WTC11 (cell line): ENCODE data around the gene AFF2. TPM values are rescaled to one million over a fixed set of nuclear protein-coding genes. Genes with fewer than 3 reads are reported as not detected.

Experiments used
- ATAC-seq: fragments of 200-7000 bp; cut with Tn5 transposase; 2 replicates; pipeline ENCODE4 v1.10.0; 2021; ENCODE audit warnings: mild to moderate bottlenecking, moderate library complexity
- CTCF ChIA-PET: fragments of 300-600 bp; sonication (Branson Sonifier 250); formaldehyde crosslinking; loops from one replicate; lab custom pipeline; 2021; ENCODE audit warnings: antibody characterized with exemption; lab: Charles Lee
- POLR2A ChIA-PET: fragments of 350-600 bp; sonication (Branson Sonifier 250); formaldehyde crosslinking; loops from one replicate; lab custom pipeline; 2021; ENCODE audit warnings: antibody characterized with exemption; lab: Charles Lee
- DNase-seq: peaks from one replicate; pipeline ENCODE4 v3.0.0; 2021; ENCODE audit warnings: low spot score
- H3K27ac Mint-ChIP-seq: 2 replicates; pipeline ENCODE4 v1.8.0; 2021; ENCODE audit warnings: mixed read lengths
- H3K27me3 Mint-ChIP-seq: 2 replicates; pipeline ENCODE4 v1.8.0; 2021; ENCODE audit warnings: low read depth, mild to moderate bottlenecking, moderate library complexity, mixed read lengths
- H3K36me3 Mint-ChIP-seq: 2 replicates; pipeline ENCODE4 v1.8.0; 2021; ENCODE audit warnings: mixed read lengths
- H3K4me1 Mint-ChIP-seq: 2 replicates; pipeline ENCODE4 v1.8.0; 2022; ENCODE audit warnings: mixed read lengths
- H3K4me3 Mint-ChIP-seq: 2 replicates; pipeline ENCODE4 v1.8.0; 2021; ENCODE audit warnings: mild to moderate bottlenecking, moderate library complexity, mixed read lengths
- H3K9me3 Mint-ChIP-seq: 2 replicates; pipeline ENCODE4 v1.8.0; 2021; ENCODE audit warnings: mixed read lengths
- ATF1 ChIP-seq: sonication (generic); formaldehyde crosslinking; IDR thresholded peaks from 2 replicates; pipeline ENCODE4 v1.8.1; 2023; ENCODE audit warnings: mild to moderate bottlenecking, moderate library complexity, missing genetic modification reagents
- ATF3 ChIP-seq: sonication (generic); formaldehyde crosslinking; conservative IDR thresholded peaks from 2 replicates; pipeline ENCODE4 v1.8.1; 2022; ENCODE audit warnings: mild to moderate bottlenecking, missing genetic modification reagents
- ATF6 ChIP-seq: sonication (generic); formaldehyde crosslinking; IDR thresholded peaks from 2 replicates; pipeline ENCODE4 v1.8.1; 2023; ENCODE audit warnings: mild to moderate bottlenecking, missing genetic modification reagents
- CREM ChIP-seq: sonication (generic); formaldehyde crosslinking; IDR thresholded peaks from 2 replicates; pipeline ENCODE4 v1.8.1; 2022; ENCODE audit warnings: mild to moderate bottlenecking, missing genetic modification reagents, moderate library complexity
- ELF4 ChIP-seq: sonication (generic); formaldehyde crosslinking; IDR thresholded peaks from 2 replicates; pipeline ENCODE4 v1.8.1; 2022; ENCODE audit warnings: low read depth, mild to moderate bottlenecking, moderate library complexity, missing genetic modification reagents
- FOXK1 ChIP-seq: sonication (generic); formaldehyde crosslinking; IDR thresholded peaks from 2 replicates; pipeline ENCODE4 v1.8.0; 2022; ENCODE audit warnings: mild to moderate bottlenecking, moderate library complexity, missing genetic modification reagents
- GABPB1 ChIP-seq: sonication (generic); formaldehyde crosslinking; IDR thresholded peaks from 2 replicates; pipeline ENCODE4 v1.8.1; 2023; ENCODE audit warnings: mild to moderate bottlenecking, missing genetic modification reagents
- IRF1 ChIP-seq: sonication (generic); formaldehyde crosslinking; IDR thresholded peaks from 2 replicates; pipeline ENCODE4 v1.8.0; 2023; ENCODE audit warnings: missing genetic modification reagents
- KAT7 ChIP-seq: sonication (generic); formaldehyde crosslinking; IDR thresholded peaks from 2 replicates; pipeline ENCODE4 v1.8.1; 2023; ENCODE audit warnings: missing genetic modification reagents, mild to moderate bottlenecking, borderline replicate concordance
- MLX ChIP-seq: sonication (generic); formaldehyde crosslinking; IDR thresholded peaks from 2 replicates; pipeline ENCODE4 v1.8.1; 2023; ENCODE audit warnings: mild to moderate bottlenecking, missing genetic modification reagents, moderate library complexity
- MYBL2 ChIP-seq: sonication (generic); formaldehyde crosslinking; IDR thresholded peaks from 2 replicates; pipeline ENCODE4 v1.8.1; 2023; ENCODE audit warnings: mild to moderate bottlenecking, moderate library complexity, missing genetic modification reagents
- RELA ChIP-seq: sonication (generic); formaldehyde crosslinking; IDR thresholded peaks from 2 replicates; pipeline ENCODE4 v1.8.1; 2022; ENCODE audit warnings: missing genetic modification reagents, mild to moderate bottlenecking, borderline replicate concordance
- SMAD4 ChIP-seq: sonication (generic); formaldehyde crosslinking; IDR thresholded peaks from 2 replicates; pipeline ENCODE4 v1.8.0; 2022; ENCODE audit warnings: mild to moderate bottlenecking, missing genetic modification reagents
- SOX15 ChIP-seq: fragments of 250-450 bp; sonication (Bioruptor Pico); IDR thresholded peaks from 2 replicates; pipeline ENCODE4 v1.9.0; 2021; ENCODE audit warnings: mild to moderate bottlenecking
- ZBTB43 ChIP-seq: sonication (generic); formaldehyde crosslinking; IDR thresholded peaks from 2 replicates; pipeline ENCODE4 v1.8.1; 2023; ENCODE audit warnings: mild to moderate bottlenecking, missing genetic modification reagents
- ZNF219 ChIP-seq: sonication (generic); formaldehyde crosslinking; IDR thresholded peaks from 2 replicates; pipeline ENCODE4 v1.8.0; 2023; ENCODE audit warnings: missing genetic modification reagents, mild to moderate bottlenecking, borderline replicate concordance
- ZNF416 ChIP-seq: fragments of 250-450 bp; sonication (Bioruptor Pico); IDR thresholded peaks from 2 replicates; pipeline ENCODE4 v1.9.0; 2021; ENCODE audit warnings: mild to moderate bottlenecking, inconsistent platforms
- ZSCAN18 ChIP-seq: fragments of 250-450 bp; sonication (Bioruptor Pico); IDR thresholded peaks from 2 replicates; pipeline ENCODE4 v2.1.2; 2022; ENCODE audit warnings: mild to moderate bottlenecking, moderate library complexity
- total RNA-seq: library from RNA; stranded (reverse); gene quantifications from 3 replicates; pipeline ENCODE4 v1.2.3, GENCODE V29; 2021
- TF ChIP-seq, protein P1 (sequence below): sonication (generic); formaldehyde crosslinking; IDR thresholded peaks from 2 replicates; pipeline ENCODE4 v1.8.1; 2022; ENCODE audit warnings: mild to moderate bottlenecking, missing genetic modification reagents, moderate library complexity, borderline replicate concordance
- TF ChIP-seq, protein P2 (sequence below): fragments of 250-450 bp; sonication (Bioruptor Pico); IDR thresholded peaks from 2 replicates; pipeline ENCODE4 v1.9.0; 2021; ENCODE audit warnings: mild to moderate bottlenecking
- TF ChIP-seq, protein P3 (sequence below): sonication (generic); formaldehyde crosslinking; IDR thresholded peaks from 2 replicates; pipeline ENCODE4 v1.8.1; 2022; ENCODE audit warnings: low read depth, missing genetic modification reagents, borderline replicate concordance
- TF ChIP-seq, protein P4 (sequence below): sonication (generic); formaldehyde crosslinking; conservative IDR thresholded peaks from 2 replicates; pipeline ENCODE4 v1.8.1; 2023; ENCODE audit warnings: mild to moderate bottlenecking, low read depth, missing genetic modification reagents, moderate library complexity

The AFF2 gene
- total RNA-seq, 1 experiment from 2014 or later = 7.6 TPM

GRCh38 chrX:149021159-149021558 is 520.7 kb downstream of the AFF2 start:
- Mint-ChIP-seq H3K4me3 (no peak overlapping the region), H3K9me3 (peaks cover 24% of the 10 kb centered on the region), H3K4me1 (no peaks in the 10 kb centered on the region), H3K27ac (no peak overlapping the region), H3K27me3 (no peaks in the 10 kb centered on the region; the same call in 1 of the 2 replicates), H3K36me3 (peaks cover 8% of the 10 kb centered on the region; the same call in 1 of the 2 replicates)
- DNase-seq (no peak), ATAC-seq (no peak)
- no peak for TF ChIP-seq MYBL2 (CRISPR knock-in tag)
- no peak for TF ChIP-seq ZNF219
- TF ChIP-seq MLX (CRISPR knock-in tag) = no peak
- TF ChIP-seq, protein P1, sequence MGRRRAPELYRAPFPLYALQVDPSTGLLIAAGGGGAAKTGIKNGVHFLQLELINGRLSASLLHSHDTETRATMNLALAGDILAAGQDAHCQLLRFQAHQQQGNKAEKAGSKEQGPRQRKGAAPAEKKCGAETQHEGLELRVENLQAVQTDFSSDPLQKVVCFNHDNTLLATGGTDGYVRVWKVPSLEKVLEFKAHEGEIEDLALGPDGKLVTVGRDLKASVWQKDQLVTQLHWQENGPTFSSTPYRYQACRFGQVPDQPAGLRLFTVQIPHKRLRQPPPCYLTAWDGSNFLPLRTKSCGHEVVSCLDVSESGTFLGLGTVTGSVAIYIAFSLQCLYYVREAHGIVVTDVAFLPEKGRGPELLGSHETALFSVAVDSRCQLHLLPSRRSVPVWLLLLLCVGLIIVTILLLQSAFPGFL (CRISPR knock-in tag) = no peak
- TF ChIP-seq ATF1 (CRISPR knock-in tag) = no peak
- no peak for TF ChIP-seq FOXK1
- TF ChIP-seq GABPB1 (CRISPR knock-in tag) = no peak
- TF ChIP-seq RELA (CRISPR knock-in tag) = no peak
- TF ChIP-seq SOX15 (CRISPR knock-in tag) = no peak
- TF ChIP-seq ZBTB43 (CRISPR knock-in tag) = no peak
- TF ChIP-seq, protein P2, sequence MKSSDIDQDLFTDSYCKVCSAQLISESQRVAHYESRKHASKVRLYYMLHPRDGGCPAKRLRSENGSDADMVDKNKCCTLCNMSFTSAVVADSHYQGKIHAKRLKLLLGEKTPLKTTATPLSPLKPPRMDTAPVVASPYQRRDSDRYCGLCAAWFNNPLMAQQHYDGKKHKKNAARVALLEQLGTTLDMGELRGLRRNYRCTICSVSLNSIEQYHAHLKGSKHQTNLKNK = no peak
- no peak for TF ChIP-seq ATF6
- TF ChIP-seq SMAD4 (CRISPR knock-in tag) = no peak
- no peak for TF ChIP-seq ATF3
- no peak for TF ChIP-seq ELF4 (CRISPR knock-in tag)
- no peak for TF ChIP-seq ZSCAN18
- POLR2A ChIA-PET = no interaction called here
- CTCF ChIA-PET = no interaction called here

GRCh38 chrX:149022485-149022884 is 522.1 kb downstream of the AFF2 start:
- CTCF ChIA-PET = no interaction called here
- H3K4me3 Mint-ChIP-seq = no peak overlapping the region
- TF ChIP-seq, protein P3, sequence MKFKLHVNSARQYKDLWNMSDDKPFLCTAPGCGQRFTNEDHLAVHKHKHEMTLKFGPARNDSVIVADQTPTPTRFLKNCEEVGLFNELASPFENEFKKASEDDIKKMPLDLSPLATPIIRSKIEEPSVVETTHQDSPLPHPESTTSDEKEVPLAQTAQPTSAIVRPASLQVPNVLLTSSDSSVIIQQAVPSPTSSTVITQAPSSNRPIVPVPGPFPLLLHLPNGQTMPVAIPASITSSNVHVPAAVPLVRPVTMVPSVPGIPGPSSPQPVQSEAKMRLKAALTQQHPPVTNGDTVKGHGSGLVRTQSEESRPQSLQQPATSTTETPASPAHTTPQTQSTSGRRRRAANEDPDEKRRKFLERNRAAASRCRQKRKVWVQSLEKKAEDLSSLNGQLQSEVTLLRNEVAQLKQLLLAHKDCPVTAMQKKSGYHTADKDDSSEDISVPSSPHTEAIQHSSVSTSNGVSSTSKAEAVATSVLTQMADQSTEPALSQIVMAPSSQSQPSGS (CRISPR knock-in tag) = no peak
- no peak for TF ChIP-seq CREM (CRISPR knock-in tag)
- TF ChIP-seq KAT7 (CRISPR knock-in tag) = no peak
- TF ChIP-seq, protein P4, sequence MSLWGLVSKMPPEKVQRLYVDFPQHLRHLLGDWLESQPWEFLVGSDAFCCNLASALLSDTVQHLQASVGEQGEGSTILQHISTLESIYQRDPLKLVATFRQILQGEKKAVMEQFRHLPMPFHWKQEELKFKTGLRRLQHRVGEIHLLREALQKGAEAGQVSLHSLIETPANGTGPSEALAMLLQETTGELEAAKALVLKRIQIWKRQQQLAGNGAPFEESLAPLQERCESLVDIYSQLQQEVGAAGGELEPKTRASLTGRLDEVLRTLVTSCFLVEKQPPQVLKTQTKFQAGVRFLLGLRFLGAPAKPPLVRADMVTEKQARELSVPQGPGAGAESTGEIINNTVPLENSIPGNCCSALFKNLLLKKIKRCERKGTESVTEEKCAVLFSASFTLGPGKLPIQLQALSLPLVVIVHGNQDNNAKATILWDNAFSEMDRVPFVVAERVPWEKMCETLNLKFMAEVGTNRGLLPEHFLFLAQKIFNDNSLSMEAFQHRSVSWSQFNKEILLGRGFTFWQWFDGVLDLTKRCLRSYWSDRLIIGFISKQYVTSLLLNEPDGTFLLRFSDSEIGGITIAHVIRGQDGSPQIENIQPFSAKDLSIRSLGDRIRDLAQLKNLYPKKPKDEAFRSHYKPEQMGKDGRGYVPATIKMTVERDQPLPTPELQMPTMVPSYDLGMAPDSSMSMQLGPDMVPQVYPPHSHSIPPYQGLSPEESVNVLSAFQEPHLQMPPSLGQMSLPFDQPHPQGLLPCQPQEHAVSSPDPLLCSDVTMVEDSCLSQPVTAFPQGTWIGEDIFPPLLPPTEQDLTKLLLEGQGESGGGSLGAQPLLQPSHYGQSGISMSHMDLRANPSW (CRISPR knock-in tag) = no peak
- TF ChIP-seq ZNF416 (CRISPR knock-in tag) = no peak
- TF ChIP-seq IRF1 (CRISPR knock-in tag) = no peak
- no peak for TF ChIP-seq SOX15 (CRISPR knock-in tag)
- TF ChIP-seq, all 79 proteins: peak for 0
- no peak for DNase-seq
- Mint-ChIP-seq H3K36me3 (peaks cover 8% of the 10 kb centered on the region; the same call in 1 of the 2 replicates), H3K27me3 (no peaks in the 10 kb centered on the region; the same call in 1 of the 2 replicates), H3K4me1 (no peaks in the 10 kb centered on the region), H3K27ac (no peak overlapping the region), H3K9me3 (peaks cover 24% of the 10 kb centered on the region)
- POLR2A ChIA-PET = no interaction called here
- no peak for ATAC-seq
